A549 treated with CORT108297 at 1 μM for 4 hours (cell line): ENCODE data around the gene ADAMTS9. TPM values are rescaled to one million over a fixed set of nuclear protein-coding genes. Genes with fewer than 3 reads are reported as not detected.

Experiments
- total RNA-seq: library from RNA; stranded (reverse); fragments of 200-300 nt; extraction: Qiagen RNA extraction; gene quantifications from 5 replicates; pipeline ENCODE4 v1.2.3, GENCODE V29; 2022

The ADAMTS9 gene
- total RNA-seq = 0.48 to 0.92 TPM (median 0.51 TPM) in 5 replicates

GRCh38 chr3:64687781-64688604 is at the start of gene ADAMTS9:
ADAMTS9 (minus strand) TSS chr3:64688000; CDS start chr3:64687657, 343 bp downstream.

